Naive thymus-derived CD8-positive, alpha-beta T cell (primary cell): ENCODE results near the gene ADIRF. TPM values are rescaled to one million over a fixed set of nuclear protein-coding genes. Genes with fewer than 3 reads are reported as not detected.

Experiments
- polyA plus RNA-seq, 3 donors: library from polyadenylated mRNA; unstranded; fragments of 300-500 nt; fragmentation: Illumina TruSeq; gene quantifications; one replicate each; pipeline ENCODE4 v1.2.3, GENCODE V29; 2021
- total RNA-seq, 8 experiments: library from RNA in 2 of 8; stranded (reverse) in 2 of 8; gene quantifications; one replicate each; pipeline ENCODE4 v1.2.3 and lab custom pipeline; 2021 to 2026

The ADIRF gene
- total and polyA plus RNA-seq, 5 experiments from 2014 or later: not detected

Other genes with a start within 250 kb of the ADIRF start
- gene BMPR1A, start 211.9 kb upstream of the ADIRF start, total RNA-seq: 10 to 100 TPM; 10.4 to 11.0 TPM
- gene BMPR1A, start 211.9 kb upstream of the ADIRF start, polyA plus RNA-seq: 1 to 10 TPM; 1.1 to 5.2 (median 2.2) TPM
- gene MMRN2, start 10.9 kb upstream of the ADIRF start, total RNA-seq: 1 to 10 TPM in 1 of 2 experiments, not detected in 1; 1.2 TPM
- under 1 TPM in 2 of 3 donors, not detected in 1; 0.11 to 0.74 TPM for gene MMRN2, start 10.9 kb upstream of the ADIRF start, polyA plus RNA-seq
- gene SNCG, start 9.9 kb upstream of the ADIRF start, total RNA-seq: under 1 TPM in 1 of 2 experiments, not detected in 1; 0.58 TPM
- gene SNCG, start 9.9 kb upstream of the ADIRF start, polyA plus RNA-seq: not detected
- not detected for gene FAM25A, start 51.8 kb downstream of the ADIRF start, total RNA-seq
- not detected for gene FAM25A, start 51.8 kb downstream of the ADIRF start, polyA plus RNA-seq
- 10 to 100 TPM; 89.8 to 91.9 TPM for gene GLUD1, start 126.4 kb downstream of the ADIRF start, total RNA-seq
- gene GLUD1, start 126.4 kb downstream of the ADIRF start, polyA plus RNA-seq: 100 to 1,000 TPM; 111 to 126 (median 124) TPM
- gene SHLD2, start 126.7 kb downstream of the ADIRF start, total RNA-seq: 10 to 100 TPM; 24.1 to 24.5 TPM
- gene SHLD2, start 126.7 kb downstream of the ADIRF start, polyA plus RNA-seq: 10 to 100 TPM; 17.7 to 22.5 (median 18.7) TPM